RWPE2 (cell line): ENCODE measurements around the gene NET1.

Experiments
- ATAC-seq: fragments of 200-7000 bp; cut with Tn5 transposase; 3 replicates; pipeline ENCODE4 v1.9.1; 2021; ENCODE audit warnings: low read depth
- DNase-seq: peaks from one replicate; pipeline ENCODE4 v3.0.0-alpha.2; 2020; ENCODE audit warnings: low spot score
- H3K27ac ChIP-seq: fragments of 450-650 bp; 2 replicates; pipeline ENCODE4 v1.5.1; 2017; ENCODE audit warnings: mild to moderate bottlenecking; ENCODE audit not compliant: poor library complexity, severe bottlenecking
- H3K27me3 ChIP-seq: fragments of 250-450 bp; sonication (Bioruptor Pico); 2 replicates; pipeline ENCODE4 v1.5.1; 2021; ENCODE audit warnings: mild to moderate bottlenecking, moderate library complexity; ENCODE audit not compliant: insufficient read depth, poor library complexity, severe bottlenecking
- H3K36me3 ChIP-seq: fragments of 250-450 bp; sonication (Bioruptor Pico); 2 replicates; pipeline ENCODE4 v1.5.1; 2020; ENCODE audit warnings: low read depth, mild to moderate bottlenecking, moderate library complexity
- H3K4me1 ChIP-seq: fragments of 250-450 bp; sonication (Bioruptor Pico); 2 replicates; pipeline ENCODE4 v1.5.1; 2021; ENCODE audit warnings: mild to moderate bottlenecking, moderate library complexity; ENCODE audit not compliant: insufficient read depth, poor library complexity, severe bottlenecking
- H3K4me3 ChIP-seq: fragments of 250-450 bp; sonication (Bioruptor Pico); 2 replicates; pipeline ENCODE4 v1.5.1; 2021; ENCODE audit warnings: mild to moderate bottlenecking, moderate library complexity; ENCODE audit not compliant: severe bottlenecking
- H3K9me3 ChIP-seq: fragments of 250-450 bp; sonication (Bioruptor Pico); 2 replicates; pipeline ENCODE4 v1.5.1; 2021; ENCODE audit warnings: mild to moderate bottlenecking, moderate library complexity; ENCODE audit not compliant: severe bottlenecking
- TF ChIP-seq, protein P1 (sequence below): fragments of 450-650 bp; IDR thresholded peaks from one replicate; pipeline ENCODE4 v1.5.1; 2017; ENCODE audit warnings: mild to moderate bottlenecking, moderate library complexity; ENCODE audit not compliant: poor library complexity, severe bottlenecking

The NET1 gene

DNA sequence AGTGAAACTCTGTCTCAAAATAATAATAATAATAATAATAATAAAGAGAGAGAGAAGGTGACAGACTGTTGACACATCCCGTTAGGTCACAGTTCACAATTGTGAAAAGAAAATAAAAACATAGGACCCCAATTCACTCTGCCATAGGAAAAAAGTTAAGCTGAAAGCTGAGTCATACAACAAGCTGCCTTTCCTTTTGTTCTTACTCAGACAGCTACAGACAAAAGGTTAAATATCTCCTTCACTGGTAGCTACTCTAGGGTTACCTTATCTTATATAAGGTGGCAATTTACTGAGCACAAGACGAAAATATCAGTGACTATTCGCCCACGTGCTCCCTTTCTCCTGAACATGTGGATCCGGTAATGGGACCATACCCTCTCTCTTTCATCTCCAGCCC, 25.2 kb upstream of the NET1 start:
- no peak overlapping the region for H3K27ac ChIP-seq
- no peaks in the 10 kb centered on the region for H3K36me3 ChIP-seq
- peaks cover 10% of the 10 kb centered on the region for H3K9me3 ChIP-seq
- ATAC-seq (no peak), DNase-seq (no peak)
- H3K27me3 ChIP-seq = no peaks in the 10 kb centered on the region
- TF ChIP-seq, protein P1, sequence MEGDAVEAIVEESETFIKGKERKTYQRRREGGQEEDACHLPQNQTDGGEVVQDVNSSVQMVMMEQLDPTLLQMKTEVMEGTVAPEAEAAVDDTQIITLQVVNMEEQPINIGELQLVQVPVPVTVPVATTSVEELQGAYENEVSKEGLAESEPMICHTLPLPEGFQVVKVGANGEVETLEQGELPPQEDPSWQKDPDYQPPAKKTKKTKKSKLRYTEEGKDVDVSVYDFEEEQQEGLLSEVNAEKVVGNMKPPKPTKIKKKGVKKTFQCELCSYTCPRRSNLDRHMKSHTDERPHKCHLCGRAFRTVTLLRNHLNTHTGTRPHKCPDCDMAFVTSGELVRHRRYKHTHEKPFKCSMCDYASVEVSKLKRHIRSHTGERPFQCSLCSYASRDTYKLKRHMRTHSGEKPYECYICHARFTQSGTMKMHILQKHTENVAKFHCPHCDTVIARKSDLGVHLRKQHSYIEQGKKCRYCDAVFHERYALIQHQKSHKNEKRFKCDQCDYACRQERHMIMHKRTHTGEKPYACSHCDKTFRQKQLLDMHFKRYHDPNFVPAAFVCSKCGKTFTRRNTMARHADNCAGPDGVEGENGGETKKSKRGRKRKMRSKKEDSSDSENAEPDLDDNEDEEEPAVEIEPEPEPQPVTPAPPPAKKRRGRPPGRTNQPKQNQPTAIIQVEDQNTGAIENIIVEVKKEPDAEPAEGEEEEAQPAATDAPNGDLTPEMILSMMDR = no peak
- H3K4me3 ChIP-seq = no peak overlapping the region
- no peaks in the 10 kb centered on the region for H3K4me1 ChIP-seq

DNA sequence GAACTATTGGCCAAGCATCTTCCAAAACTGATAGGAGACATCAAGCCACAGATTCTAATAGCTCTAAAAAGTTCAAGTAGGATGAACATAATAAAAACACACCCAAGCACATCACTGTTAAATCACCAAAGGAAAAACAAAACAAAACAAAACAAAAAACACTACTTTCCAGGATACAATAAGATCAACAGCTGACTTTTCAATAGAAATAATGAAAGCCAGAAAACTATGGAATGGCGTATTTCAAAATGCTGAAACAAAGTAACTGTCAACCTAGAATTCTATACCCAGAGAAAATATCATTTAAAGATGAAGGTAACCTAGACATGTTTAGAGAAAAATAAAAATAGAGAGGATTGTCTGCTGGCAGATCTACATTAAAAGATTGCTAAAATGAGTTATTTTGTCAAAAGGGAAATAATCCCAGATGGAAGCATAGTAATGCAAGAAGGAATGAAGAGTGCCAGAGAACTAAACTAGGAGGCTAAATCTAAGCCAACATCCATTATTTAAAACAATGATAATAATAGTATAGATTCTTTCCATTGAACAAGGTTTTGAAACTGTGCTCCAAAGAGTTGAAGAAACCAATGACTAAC, 21.7 kb upstream of the NET1 start:
- no peak overlapping the region for H3K27ac ChIP-seq

DNA sequence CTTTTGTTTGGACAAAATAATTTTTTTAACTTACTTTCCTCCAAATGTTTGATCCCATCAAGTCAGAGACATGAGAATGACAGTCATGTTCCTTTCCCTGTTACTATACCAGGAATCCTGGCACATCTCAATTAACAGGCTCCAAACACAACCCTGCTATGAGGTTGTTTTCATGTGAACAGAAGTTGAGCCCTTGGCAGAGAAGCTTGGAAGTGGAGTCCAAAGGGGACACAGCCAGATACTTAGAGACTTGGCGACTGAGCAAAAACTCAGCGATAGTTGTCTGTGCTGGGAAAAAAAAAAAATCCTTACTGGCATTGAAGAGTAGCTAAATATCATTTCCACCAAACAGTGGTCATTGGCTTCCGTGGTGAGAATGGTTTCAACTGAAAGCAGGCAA, 20.6 kb upstream of the NET1 start:
- no peak overlapping the region for H3K4me3 ChIP-seq
- no peaks in the 10 kb centered on the region for H3K4me1 ChIP-seq
- no peaks in the 10 kb centered on the region for H3K36me3 ChIP-seq
- DNase-seq (no peak), ATAC-seq (no peak)
- H3K27me3 ChIP-seq = no peaks in the 10 kb centered on the region
- TF ChIP-seq, protein P1 = no peak
- peaks cover 10% of the 10 kb centered on the region for H3K9me3 ChIP-seq
- H3K27ac ChIP-seq = no peak overlapping the region

More for the DNA sequence above, 21.7 kb upstream of the NET1 start:
- TF ChIP-seq, protein P1 = no peak
- H3K36me3 ChIP-seq = no peaks in the 10 kb centered on the region
- ATAC-seq (no peak), DNase-seq (no peak)
- H3K27me3 ChIP-seq = no peaks in the 10 kb centered on the region
- H3K9me3 ChIP-seq = peaks cover 10% of the 10 kb centered on the region
- no peaks in the 10 kb centered on the region for H3K4me1 ChIP-seq
- no peak overlapping the region for H3K4me3 ChIP-seq

DNA sequence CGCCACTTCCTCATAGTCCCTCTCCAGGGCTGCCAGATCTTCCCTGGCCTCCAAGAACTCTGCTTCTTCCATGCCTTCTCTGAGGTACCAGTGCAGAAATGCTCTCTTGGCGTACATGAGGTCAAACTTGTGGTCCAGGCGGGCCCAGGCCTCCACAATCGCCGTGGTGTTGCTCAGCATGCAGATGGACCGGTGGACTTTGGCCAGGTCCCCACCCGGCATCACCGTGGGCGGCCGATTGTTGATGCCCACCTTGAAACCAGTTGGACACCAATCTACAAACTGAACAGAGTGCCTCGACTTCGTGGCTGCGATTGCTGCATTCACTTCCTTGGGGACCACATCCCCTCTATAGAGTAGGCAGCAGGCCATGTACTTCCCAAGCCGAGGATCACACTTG, 18.8 kb upstream of the NET1 start:
- ATAC-seq (no peak), DNase-seq (no peak)
- Histone ChIP-seq H3K27ac (no peak overlapping the region), H3K27me3 (no peaks in the 10 kb centered on the region), H3K9me3 (peaks cover 10% of the 10 kb centered on the region), H3K4me1 (no peaks in the 10 kb centered on the region), H3K4me3 (no peak overlapping the region), H3K36me3 (no peaks in the 10 kb centered on the region)
- TF ChIP-seq, protein P1 = no peak

DNA sequence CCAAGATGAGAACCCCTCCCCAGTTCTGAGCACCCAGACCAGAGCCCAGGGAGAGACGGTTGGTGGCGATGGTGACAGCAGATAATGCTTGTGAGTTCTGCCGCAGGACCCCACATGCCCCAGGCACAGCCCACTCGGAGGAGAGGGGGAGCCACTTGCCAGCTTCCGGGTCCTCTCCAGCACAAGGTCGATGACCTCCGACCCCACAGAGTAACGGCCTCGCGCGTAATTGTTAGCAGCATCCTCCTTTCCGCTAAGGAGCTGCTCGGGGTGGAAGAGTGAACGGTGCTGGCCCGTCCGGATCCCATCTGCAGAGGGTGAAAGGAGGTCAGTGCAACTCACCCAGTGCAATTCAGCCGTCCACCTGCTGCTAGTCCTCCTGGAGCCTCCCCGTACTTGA, 17.2 kb upstream of the NET1 start:
- Histone ChIP-seq H3K9me3 (peaks cover 6% of the 10 kb centered on the region), H3K27ac (no peak overlapping the region), H3K4me3 (no peak overlapping the region), H3K27me3 (no peaks in the 10 kb centered on the region), H3K36me3 (no peaks in the 10 kb centered on the region), H3K4me1 (no peaks in the 10 kb centered on the region)
- ATAC-seq = no peak
- DNase-seq = no peak
- TF ChIP-seq, protein P1 = no peak
